Peyer's patch (tissue), 4 donors: ENCODE results near the gene PPP2R2C.

ENCODE experiments used
- CTCF ChIP-seq, 6 experiments: fragments of 450-650 bp in 4 of 6; fragments of 200-600 bp in 2 of 6; sonication (generic) in 1 of 6; IDR thresholded peaks; one replicate each; pipeline ENCODE4 v1.5.1; 2017 to 2019; ENCODE audit warnings: antibody characterized with exemption in 6 of 6, mild to moderate bottlenecking in 3 of 6, moderate library complexity in 1 of 6
- POLR2A ChIP-seq, 2 donors: fragments of 450-650 bp; IDR thresholded peaks; one replicate each; pipeline ENCODE4 v1.5.1; 2017; ENCODE audit warnings: antibody characterized with exemption in 2 of 2, mild to moderate bottlenecking in 2 of 2, moderate library complexity in 2 of 2

DNA sequence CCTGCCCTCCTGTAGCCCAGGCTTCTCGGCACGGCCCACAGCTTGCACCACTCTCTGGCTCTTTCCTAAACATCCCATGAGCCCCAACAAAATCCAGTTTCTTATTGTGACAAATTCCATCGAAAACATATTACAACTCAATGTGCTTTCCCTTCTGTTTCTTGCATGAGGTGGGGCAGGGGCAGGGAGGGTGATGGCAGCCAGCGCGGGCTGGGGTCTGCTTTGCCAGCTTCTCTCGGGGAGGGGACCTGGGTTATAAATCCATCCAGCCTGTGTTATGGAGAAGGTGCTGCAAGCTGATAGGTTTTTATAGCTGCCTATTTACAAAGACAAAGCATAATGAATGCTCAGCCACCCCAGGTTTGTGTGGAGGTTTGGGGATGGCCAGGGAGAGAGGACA lies 21.1 kb downstream of the PPP2R2C start:
- TF ChIP-seq CTCF (IDR thresholded peaks at IDR 0.05) (no peak), POLR2A (IDR thresholded peaks at IDR 0.05) (no peak)
